Measurements from ENCODE around the gene ARPC1B. TPM values are rescaled to one million over a fixed set of nuclear protein-coding genes. Genes with fewer than 3 reads are reported as not detected.
A peak's percentile ranks its signal among the peaks of the same experiment; 100 is the strongest.

Gene ARPC1B
- total and polyA plus RNA-seq, 9 of the 15 experiments (the other 6 are each of a cell fraction or from before 2014, with no cell fraction given) = 6.7 to 357 (median 211) TPM

GRCh38 chr7:99409192-99409572 lies 34.7 kb downstream of the ARPC1B start (continued):
- no peak for TF ChIP-seq ATF6 (CRISPR knock-in tag; IDR thresholded peaks at IDR 0.05)
- 0 out of 2 replicates have a peak, but pooled peaks have one; percentile 30 for TF ChIP-seq MEF2D (tag; conservative IDR thresholded peaks at IDR 0.05; ENCODE audit: low read depth)
- TF ChIP-seq MTF1 (CRISPR knock-in tag; IDR thresholded peaks at IDR 0.05; ENCODE audit: borderline replicate concordance) = no peak
- no peak for TF ChIP-seq TSHZ1 (CRISPR knock-in tag; IDR thresholded peaks at IDR 0.05)
- TF ChIP-seq ZNF512 (tag; IDR thresholded peaks at IDR 0.05) = peak; percentile 37
- no peak for TF ChIP-seq MXI1 (IDR thresholded peaks at IDR 0.05; ENCODE audit: low read depth, low read length)
- TF ChIP-seq ZKSCAN8 (CRISPR knock-in tag; IDR thresholded peaks at IDR 0.05) = no peak
- no peak for TF ChIP-seq ATF2 (CRISPR knock-in tag; IDR thresholded peaks at IDR 0.05)
- no peak for TF ChIP-seq POLR3G (IDR thresholded peaks at IDR 0.05; ENCODE audit: extremely low read depth, insufficient read length, insufficient replicate concordance)
- no peak for TF ChIP-seq RBM15 (IDR thresholded peaks at IDR 0.05; ENCODE audit: insufficient read depth, low read length)
- no peak for TF ChIP-seq C11orf30 (IDR thresholded peaks at IDR 0.05; ENCODE audit: low read depth)
- TF ChIP-seq USF1 (CRISPR knock-in tag; IDR thresholded peaks at IDR 0.05) = no peak
- no peak for TF ChIP-seq TRIM24 (IDR thresholded peaks at IDR 0.05)
- peak; percentile 28 for TF ChIP-seq MTA2 (IDR thresholded peaks at IDR 0.05; ENCODE audit: low read depth)
- TF ChIP-seq STAT5A (IDR thresholded peaks at IDR 0.05; ENCODE audit: borderline replicate concordance, low read length) = no peak
- TF ChIP-seq ZNF79 (CRISPR knock-in tag; IDR thresholded peaks at IDR 0.05; ENCODE audit: low read depth) = no peak
- no peak for TF ChIP-seq KAT2B (IDR thresholded peaks at IDR 0.05; ENCODE audit: low read depth, low read length)
- TF ChIP-seq ZBTB5 (IDR thresholded peaks at IDR 0.05) = peak; percentile 37; the same call in 1 of the 2 replicates

Measured in K562 (cell line).